ENCODE results near the gene ZNF513. TPM values are rescaled to one million over a fixed set of nuclear protein-coding genes. Genes with fewer than 3 reads are reported as not detected.
"Not testable (repeated sequence)": the region's sequence is repeated elsewhere in the genome, so short reads cannot be mapped to it uniquely, and the experiment has no call there.

The ZNF513 gene
- 10.0 and 10.7 TPM in 2 replicates for total RNA-seq

GRCh38 chr2:27380626-27381545 is at the start of gene ZNF513:
TSS of gene ZNF513 (minus strand) at chr2:27380734. CDS start at chr2:27380526, 208 bp downstream.
- no peak for DNase-seq (ENCODE audit: extremely low read depth, low read depth, low spot score)

GRCh38 chr2:27428978-27429541 is 48.5 kb upstream of the ZNF513 start:
- DNase-seq (ENCODE audit: extremely low read depth, low read depth, low spot score): no peak

- DNase-seq (ENCODE audit: extremely low read depth, low read depth, low spot score): no peak
Observed at GRCh38 chr2:27428213-27428977, 47.9 kb upstream of the ZNF513 start, which contains the start of gene NRBP1. TSS of gene NRBP1 (plus strand) at chr2:27428631. CDS start at chr2:27433274, 4,643 bp downstream.

DNA sequence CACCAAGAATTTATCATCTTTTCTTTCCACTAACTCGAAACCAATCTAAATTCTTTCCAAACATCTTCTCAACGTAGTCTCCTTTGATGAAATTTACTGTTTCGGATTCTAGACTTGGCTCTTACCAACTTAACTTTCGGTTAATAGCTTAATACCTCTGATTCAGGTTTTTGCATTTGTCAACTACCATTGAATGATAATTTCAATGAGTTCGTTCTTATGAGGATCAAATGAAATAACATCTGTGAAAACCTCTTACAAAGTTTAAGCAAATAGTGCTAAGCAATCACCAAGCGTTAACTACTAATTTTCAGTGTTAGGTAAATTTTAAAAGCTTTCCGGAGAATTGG is 47.3 kb upstream of the ZNF513 start:
- DNase-seq (ENCODE audit: extremely low read depth, low read depth, low spot score): no peak

DNA sequence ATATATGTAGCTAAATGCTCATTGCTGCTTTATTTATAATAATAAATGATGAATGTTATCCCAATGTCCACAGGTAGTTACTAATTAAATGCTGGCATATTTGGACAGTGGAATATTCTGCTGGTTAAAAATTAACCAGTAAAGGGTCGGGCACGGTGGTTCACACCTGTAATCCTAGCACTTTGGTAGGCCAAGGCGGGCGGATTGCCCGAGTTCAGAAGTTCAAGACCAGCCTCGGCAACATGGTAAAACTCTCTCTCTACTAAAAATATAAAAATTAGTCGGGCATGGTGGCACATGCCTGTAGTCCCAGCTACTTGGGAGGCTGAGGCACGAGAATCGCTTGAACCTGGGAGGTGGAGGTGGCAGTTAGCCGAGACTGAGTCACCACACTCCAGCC is 44.5 kb upstream of the ZNF513 start:
- not testable (repeated sequence) for DNase-seq (ENCODE audit: extremely low read depth, low read depth, low spot score)

DNA sequence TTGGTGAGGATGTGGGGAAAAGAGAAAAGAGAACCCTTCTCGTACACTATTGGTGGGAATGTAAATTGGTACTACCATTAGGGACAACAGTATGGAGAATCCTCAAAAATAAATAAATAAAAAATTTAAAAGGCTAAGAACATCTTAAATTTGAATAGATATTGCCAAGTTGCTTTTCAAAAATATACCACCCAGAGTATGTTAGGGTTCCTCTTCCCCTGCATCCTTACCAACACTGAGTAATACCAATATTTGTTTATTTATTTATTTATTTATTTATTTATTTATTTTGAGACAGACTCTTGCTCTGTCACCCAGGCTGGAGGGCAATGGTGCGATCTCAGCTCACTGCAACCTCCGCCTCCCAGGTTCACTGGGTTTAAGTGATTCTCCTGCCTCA is 42.4 kb upstream of the ZNF513 start:
- DNase-seq (ENCODE audit: extremely low read depth, low read depth, low spot score): no peak

DNA sequence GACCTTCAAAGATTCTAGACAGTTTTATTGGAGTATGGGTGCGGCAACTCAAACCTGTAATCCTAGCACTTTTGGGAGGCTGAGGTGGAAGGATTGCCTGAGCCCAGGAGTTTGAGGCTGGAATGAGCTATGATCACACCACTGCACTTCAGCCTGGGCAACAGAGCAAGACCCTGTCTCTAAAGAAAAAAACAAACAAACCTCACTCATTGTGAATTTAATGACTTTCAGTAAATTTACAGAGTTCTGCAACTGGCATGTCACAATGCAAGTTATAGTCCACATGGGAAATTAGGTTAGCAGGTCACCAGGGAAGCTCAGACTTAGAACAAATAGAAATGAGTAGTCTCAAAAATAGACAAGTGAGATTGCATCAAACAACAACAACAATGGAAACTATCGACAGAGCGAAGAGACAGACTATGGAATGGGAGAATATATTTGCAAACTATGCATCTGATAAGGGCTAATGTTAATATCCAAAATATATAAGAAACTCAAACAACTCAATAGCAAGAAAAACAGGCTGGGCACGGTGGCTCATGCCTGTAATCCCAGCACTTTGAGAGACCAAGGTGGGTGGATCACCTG is 41.2 kb upstream of the ZNF513 start:
- no peak for DNase-seq (ENCODE audit: extremely low read depth, low read depth, low spot score)

DNA sequence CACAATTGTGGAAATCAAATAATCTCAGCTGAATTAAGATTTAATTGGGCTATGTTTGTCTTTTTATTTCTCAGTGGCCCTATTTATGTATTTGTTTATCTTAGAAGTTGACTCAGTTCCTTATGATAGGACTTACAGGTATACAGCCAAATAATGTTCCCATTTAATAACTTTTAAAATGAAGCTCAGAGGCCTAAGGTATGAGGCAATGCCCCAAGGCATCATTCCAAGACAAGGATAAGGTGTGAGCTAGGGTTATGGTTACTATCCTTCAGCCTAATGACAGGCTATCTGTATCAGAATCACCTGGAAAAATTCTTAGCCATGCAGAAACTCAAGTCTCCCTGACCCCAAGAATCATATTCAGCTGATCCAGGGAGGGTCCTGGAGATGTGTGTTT is 40.5 kb upstream of the ZNF513 start:
- DNase-seq (ENCODE audit: extremely low read depth, low read depth, low spot score): no peak

DNA sequence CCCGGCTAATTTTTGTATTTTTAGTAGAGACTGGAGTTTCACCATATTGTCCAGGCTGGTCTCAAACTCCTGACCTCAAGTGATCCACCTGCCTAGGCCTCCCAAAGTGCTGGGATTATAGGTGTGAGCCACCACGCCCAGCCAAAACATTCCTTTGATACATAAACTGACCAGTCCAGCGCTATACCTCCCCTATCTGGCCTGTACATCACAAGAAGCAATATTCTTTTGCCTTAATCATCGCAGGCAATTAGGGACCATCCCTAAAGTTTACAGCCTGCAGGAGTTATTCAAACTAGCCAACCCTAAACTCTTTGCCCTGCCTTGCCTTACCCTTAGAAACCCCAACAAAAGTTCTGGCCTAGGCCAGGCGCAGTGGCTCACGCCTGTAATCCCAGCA is 35.6 kb upstream of the ZNF513 start:
- DNase-seq (ENCODE audit: extremely low read depth, low read depth, low spot score): no peak

DNA sequence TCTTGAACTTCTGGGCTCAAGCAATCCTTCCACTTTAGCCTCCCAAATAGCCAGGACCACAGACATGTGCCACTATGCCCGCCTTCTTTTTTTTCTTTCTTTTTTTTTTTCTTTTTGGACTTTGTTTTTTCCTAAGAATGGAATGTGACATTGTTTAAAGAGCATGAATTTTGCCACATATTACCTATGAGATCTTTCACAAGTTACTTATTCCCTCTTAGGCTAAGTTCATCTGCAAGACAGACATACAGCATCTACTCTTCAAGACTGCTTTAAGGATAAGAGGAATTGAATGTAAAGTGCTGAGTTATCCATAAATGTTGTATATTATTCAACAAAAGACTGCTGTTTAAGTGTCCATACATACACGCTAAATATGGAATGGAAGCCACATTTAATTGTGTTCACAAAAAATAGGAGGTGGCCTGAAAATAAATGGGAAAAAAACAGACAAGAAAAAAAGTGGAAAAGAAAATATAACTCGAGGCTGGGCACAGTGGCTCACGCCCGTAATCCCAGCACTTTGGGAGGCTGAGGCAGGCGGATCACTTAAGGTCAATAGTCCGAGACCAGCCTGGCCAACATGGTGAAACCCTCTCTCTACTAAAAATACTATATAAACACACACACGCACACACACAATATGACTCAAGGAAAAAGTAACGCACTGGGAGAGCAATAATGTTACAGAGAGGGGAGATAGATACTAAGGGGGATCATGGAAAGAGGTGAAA is 32.1 kb upstream of the ZNF513 start:
- no peak for DNase-seq (ENCODE audit: extremely low read depth, low read depth, low spot score)

GRCh38 chr2:27409321-27410073 is 29.0 kb upstream of the ZNF513 start, which contains the start of gene PPM1G:
TSS of gene PPM1G (minus strand) at chr2:27409591. CDS start at chr2:27409422, 169 bp downstream.
- no peak for DNase-seq (ENCODE audit: extremely low read depth, low read depth, low spot score)

DNA sequence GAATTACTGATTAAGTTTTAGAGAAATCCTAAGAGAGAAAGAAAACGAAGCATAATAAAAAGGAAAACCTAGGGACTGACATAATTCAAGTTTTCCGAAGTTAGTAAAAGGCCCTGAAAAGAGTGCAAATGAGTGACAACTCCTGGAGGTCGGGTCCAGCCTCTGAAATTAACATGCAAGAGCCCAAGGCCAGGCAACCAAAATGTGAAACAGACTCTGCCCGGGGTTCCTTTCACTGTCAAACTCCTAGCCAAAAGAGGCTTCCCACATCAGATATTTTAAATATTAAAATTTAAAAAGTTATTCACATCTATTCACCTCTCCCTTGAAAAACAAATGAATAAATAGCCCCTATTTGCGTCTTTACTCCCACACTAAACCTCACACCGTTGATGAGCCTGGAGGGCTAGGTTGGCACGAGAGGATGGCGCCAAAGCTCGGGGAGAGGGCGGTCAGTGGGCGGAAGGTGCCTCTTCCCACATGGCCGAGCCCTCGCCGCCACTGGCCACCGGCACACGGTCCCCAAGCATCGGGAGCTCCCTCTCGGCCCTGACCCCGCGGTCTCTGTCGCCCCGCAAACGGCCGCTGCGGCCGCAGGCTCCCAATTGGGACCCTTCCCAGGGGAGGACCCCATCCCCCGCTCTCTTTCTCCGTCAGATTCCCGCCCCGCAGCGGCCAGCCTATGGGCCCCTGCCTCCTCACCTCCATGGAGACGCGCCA is 28.2 kb upstream of the ZNF513 start:
- no peak for DNase-seq (ENCODE audit: extremely low read depth, low read depth, low spot score)

DNA sequence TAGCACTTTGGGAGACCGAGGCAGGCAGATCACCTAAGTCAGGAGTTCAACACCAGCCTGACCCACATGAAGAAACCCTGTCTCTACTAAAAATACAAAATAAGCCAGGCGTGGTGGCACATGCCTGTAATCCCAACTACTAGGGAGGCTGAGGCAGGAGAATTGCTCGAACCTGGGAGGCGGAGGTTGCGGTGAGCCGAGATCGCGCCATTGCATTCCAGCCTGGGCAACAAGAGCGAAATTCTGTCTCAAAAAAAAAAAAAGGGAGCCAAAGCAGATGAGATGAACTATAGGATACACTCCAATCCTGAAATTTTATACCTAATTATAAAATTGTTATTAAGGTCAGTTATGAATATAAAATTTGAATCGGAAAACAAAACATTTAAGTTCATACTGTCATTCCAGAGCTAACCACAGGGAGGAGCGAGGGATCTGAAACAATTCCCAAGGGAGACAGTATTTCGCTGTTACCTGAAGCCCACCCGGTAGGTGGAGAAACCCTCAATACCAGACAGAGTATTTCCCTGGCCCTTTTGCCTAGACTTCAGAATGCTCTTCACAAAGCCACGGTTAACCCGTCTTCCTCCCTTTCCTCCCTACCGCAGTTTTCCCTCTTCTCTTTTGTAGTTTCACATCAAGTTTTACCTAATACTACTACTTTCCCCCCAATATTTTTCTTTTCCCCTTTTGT is 27.4 kb upstream of the ZNF513 start:
- DNase-seq (ENCODE audit: extremely low read depth, low read depth, low spot score): no peak

- no peak for DNase-seq (ENCODE audit: extremely low read depth, low read depth, low spot score)
Observed at GRCh38 chr2:27400348-27401135, 20.0 kb upstream of the ZNF513 start.

GRCh38 chr2:27398962-27399361 is 18.4 kb upstream of the ZNF513 start:
- DNase-seq (ENCODE audit: extremely low read depth, low read depth, low spot score): no peak

GRCh38 chr2:27393225-27393624 is 12.7 kb upstream of the ZNF513 start:
- DNase-seq (ENCODE audit: extremely low read depth, low read depth, low spot score): no peak

DNA sequence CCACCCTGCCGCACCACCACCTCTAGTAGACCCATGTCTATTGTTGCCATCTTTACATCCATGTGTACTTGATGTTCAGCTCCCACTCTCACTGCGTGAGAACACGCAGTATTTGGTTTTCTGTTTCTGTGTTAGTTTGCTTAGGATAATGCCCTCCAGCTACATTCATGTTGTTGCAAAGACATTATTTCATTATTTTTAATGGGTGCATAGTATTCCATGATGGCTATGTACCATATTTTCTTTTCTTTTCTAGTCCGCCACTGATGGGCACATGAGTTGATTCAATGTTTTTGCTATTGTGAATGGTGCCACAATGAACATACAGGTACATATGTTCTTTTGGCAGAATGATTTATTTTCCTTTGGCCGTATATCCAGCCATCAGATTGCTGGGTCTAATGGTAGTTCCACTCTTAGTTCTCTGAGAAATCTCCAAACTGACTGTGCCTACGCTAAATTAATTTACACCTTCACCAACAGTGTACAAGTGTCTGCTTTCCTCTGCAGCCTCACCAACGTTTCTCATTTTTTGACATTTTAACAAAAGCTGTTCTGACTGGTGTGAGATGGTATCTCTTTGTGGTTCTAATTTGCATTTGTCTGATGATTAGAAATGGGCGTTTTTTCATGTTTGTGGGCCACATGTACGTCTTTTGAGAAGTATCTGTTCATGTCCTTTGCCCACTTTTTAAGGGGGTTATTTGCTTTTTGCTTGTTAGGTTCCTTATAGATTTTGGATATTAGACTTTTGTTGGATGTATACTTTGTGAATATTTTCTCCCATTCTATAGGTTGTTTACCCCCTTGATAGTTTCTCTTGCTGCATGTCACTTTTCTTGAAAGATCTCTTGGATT is 10.5 kb upstream of the ZNF513 start:
- no peak for DNase-seq (ENCODE audit: extremely low read depth, low read depth, low spot score)

All from glomerular endothelial cell (primary cell).